GM11168 (cell line): ENCODE data around the gene DUSP10.

Experiments
- in situ Hi-C: fragments of 300-500 bp; cut with MboI; formaldehyde crosslinking; loops from one replicate; pipeline ENCODE4 v1.12.0; 2022; ENCODE audit warnings: low sequenced_read_pairs; ENCODE audit not compliant: unreplicated experiment

Gene DUSP10

DNA sequence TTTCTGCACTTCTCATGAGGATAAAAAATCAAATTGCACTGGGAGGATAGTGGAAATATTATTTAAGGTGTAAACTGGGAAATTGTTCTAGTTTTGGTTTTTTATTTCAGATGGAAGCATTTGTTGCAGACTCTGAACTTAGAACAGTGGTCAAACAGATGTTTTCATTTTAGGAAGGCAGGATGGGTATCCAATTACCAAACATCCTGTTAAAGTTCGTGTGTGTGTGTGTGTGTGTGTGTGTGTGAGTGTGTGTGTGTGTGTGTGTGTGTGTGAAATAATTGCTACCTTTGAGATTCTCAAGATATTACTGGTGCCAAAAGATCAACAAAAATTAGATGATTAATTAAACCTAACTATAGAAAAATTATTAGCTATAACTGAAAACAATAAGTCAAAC is 24.3 kb upstream of the DUSP10 start:
- in situ Hi-C loops, result no loop called here

GRCh38 chr1:221765527-221765926 is 23.6 kb upstream of the DUSP10 start:
- in situ Hi-C loops, result no loop called here

- in situ Hi-C loops, result no loop called here
Observed at GRCh38 chr1:221762121-221762520, 20.2 kb upstream of the DUSP10 start.

GRCh38 chr1:221761354-221762002 is 19.6 kb upstream of the DUSP10 start:
- in situ Hi-C loops, result no loop called here

DNA sequence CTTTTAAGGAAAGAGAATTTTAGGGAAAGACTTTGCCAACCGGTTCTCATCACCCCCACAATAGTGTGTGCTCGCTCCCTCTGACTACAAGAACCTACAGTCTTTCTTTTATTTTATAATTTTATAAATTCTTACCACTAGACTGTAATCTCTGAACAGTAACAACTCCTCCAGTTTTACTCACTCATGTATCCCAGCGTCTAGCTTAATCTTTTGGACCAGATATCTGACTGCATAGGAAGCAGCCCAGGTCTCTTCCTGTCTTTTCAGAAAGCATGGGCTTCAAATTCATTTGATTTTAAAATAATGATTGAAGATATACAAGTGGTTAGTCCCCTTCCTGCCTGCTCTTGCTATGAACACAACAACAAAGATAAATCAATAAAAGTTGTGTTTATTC is 19.0 kb upstream of the DUSP10 start:
- in situ Hi-C loops, result no loop called here

- in situ Hi-C loops, result no loop called here
Observed at GRCh38 chr1:221759436-221759835, 17.5 kb upstream of the DUSP10 start.

GRCh38 chr1:221758455-221758854 is 16.6 kb upstream of the DUSP10 start:
- in situ Hi-C loops, result no loop called here

- in situ Hi-C loops, result no loop called here
Observed at GRCh38 chr1:221756830-221757551, 15.1 kb upstream of the DUSP10 start.

- in situ Hi-C loops, result no loop called here
Observed at GRCh38 chr1:221753828-221754188, 11.9 kb upstream of the DUSP10 start.

GRCh38 chr1:221751226-221751887 is 9.5 kb upstream of the DUSP10 start:
- in situ Hi-C loops, result no loop called here

GRCh38 chr1:221748981-221749380 is 7.1 kb upstream of the DUSP10 start:
- in situ Hi-C loops, result loop anchor here (10.0 kb wide), 1 partner anchor 416 kb away; no protein-coding TSS in a partner anchor

GRCh38 chr1:221747839-221748238 is 6.0 kb upstream of the DUSP10 start:
- in situ Hi-C loops, result loop anchor here (10.0 kb wide), 1 partner anchor 417 kb away; no protein-coding TSS in a partner anchor

DNA sequence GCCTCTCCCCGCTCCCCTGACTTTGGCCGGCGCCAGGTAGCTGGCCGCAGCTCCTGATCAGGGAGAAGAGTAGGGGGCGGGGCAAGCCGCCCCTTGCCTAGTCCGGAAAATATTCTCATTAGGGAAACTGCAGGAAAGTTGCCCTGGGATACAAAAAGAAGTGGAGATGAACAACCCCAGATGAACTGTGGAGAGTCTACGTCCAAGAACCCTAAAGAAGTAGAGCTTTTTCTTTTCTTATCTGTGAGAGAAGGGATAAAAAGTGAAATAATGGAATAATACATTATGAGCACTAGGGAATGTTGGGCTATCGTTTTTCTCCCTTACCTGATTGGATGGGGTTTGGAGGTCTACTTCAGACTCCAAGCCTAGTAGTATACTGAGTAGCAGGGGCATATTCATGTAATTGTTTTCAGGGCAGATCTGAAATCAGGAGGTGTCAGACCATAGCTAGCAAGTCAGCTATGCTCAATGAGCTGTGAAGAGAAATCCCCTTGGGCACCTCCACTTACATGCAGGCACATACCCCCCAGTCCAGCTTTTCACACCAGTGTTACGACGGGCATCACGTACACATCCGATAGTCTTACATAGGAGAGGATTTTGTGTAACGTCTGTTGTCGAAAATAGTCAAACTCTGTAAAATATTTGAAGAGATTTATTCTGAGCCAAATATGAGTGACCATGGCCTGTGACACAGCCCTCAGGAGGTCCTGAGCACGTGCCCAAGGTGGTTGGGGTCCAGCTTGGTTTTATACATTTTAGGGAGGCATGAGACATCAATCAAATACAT is 1.7 kb upstream of the DUSP10 start:
- in situ Hi-C loops, result loop anchor here (10.0 kb wide), 1 partner anchor 421 kb away; no protein-coding TSS in a partner anchor

DNA sequence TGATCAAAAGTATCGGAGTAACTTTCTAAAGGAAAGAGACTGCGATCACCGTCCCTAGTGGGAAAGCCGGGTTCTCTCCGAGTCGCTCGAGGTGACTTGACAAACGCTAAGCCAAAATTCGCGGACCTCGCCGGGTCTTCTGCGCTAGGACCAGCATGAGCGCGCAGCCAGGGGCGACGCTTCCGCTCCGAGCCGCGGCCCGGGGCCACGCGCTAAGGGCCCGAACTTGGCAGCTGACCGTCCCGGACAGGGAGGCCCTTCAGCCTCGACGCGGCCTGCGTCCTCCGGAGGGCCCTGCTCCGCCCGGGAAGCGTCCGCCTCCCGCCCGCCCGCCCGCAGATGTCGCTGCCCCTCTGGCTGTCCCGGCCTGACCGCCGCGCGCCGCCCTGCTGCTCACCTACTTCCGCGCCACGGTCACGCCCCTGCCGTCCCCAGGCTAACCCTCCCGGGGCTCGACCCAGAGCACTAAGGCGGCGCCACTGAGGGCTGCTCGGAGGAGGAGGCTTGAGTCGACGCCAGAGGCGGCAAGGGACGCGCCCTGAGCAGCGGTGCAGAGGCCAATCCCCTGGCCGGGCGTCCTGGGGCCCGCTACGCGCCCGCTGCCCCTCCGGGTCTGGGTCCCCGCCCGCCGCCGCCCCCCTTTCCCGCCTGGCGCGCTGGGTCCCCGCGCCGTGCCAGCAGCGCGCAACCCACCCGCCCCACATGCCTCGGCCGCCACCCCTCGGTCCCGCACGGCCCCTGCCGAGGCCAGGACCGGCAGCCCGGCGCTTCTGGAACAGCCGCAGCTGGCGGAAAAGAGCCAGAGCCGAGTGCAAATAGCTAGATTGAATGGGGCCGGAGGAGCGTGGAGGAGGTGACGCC is 896 bp upstream of the DUSP10 start:
- in situ Hi-C loops, result loop anchor here (10.0 kb wide), 1 partner anchor 422 kb away; no protein-coding TSS in a partner anchor

GRCh38 chr1:221740993-221741702 is 741 bp downstream of the DUSP10 start:
- in situ Hi-C loops, result loop anchor here (10.0 kb wide), 1 partner anchor 424 kb away; no protein-coding TSS in a partner anchor

- in situ Hi-C loops, result loop anchor here (10.0 kb wide), 1 partner anchor 424 kb away; no protein-coding TSS in a partner anchor
Observed at GRCh38 chr1:221740369-221740992, 1.4 kb downstream of the DUSP10 start.

- in situ Hi-C loops, result loop anchor here (10.0 kb wide), 1 partner anchor 425 kb away; no protein-coding TSS in a partner anchor
Observed at GRCh38 chr1:221739677-221740025, 2.2 kb downstream of the DUSP10 start.

- in situ Hi-C loops, result no loop called here
Observed at GRCh38 chr1:221739018-221739676, 2.7 kb downstream of the DUSP10 start.
